HG03521 (cell line): ENCODE results near the gene CTNND2.

Experiments used
- ATAC-seq: cut with Tn5 transposase; IDR thresholded peaks from one replicate; pipeline ENCODE4 v1.9.1; 2021; ENCODE audit warnings: mild to moderate bottlenecking, moderate library complexity; ENCODE audit not compliant: unreplicated experiment

Gene CTNND2

GRCh38 chr5:11222169-11222568 lies 682.1 kb downstream of the CTNND2 start:
- no peak for ATAC-seq

- no peak for ATAC-seq
Measured at GRCh38 chr5:11214864-11215644, 689.2 kb downstream of the CTNND2 start.

GRCh38 chr5:11212706-11213105 lies 691.5 kb downstream of the CTNND2 start:
- no peak for ATAC-seq

GRCh38 chr5:11197726-11198125 lies 706.5 kb downstream of the CTNND2 start:
- ATAC-seq: no peak

- ATAC-seq: no peak
Measured at GRCh38 chr5:11191673-11192072, 712.6 kb downstream of the CTNND2 start.

- peak; percentile 76 for ATAC-seq
Measured at GRCh38 chr5:11182441-11183080, 721.7 kb downstream of the CTNND2 start.

GRCh38 chr5:11181940-11182339 lies 722.3 kb downstream of the CTNND2 start:
- no peak for ATAC-seq

- ATAC-seq: no peak
Measured at GRCh38 chr5:11180890-11181289, 723.4 kb downstream of the CTNND2 start.

GRCh38 chr5:11177999-11178711 lies 726.1 kb downstream of the CTNND2 start:
- no peak for ATAC-seq

- ATAC-seq: no peak
Measured at GRCh38 chr5:11174591-11174990, 729.7 kb downstream of the CTNND2 start.

GRCh38 chr5:11172484-11172883 lies 731.8 kb downstream of the CTNND2 start:
- ATAC-seq: no peak

GRCh38 chr5:11171236-11171635 lies 733.0 kb downstream of the CTNND2 start:
- no peak for ATAC-seq

GRCh38 chr5:11166923-11167322 lies 737.3 kb downstream of the CTNND2 start:
- no peak for ATAC-seq

- ATAC-seq: no peak
Measured at GRCh38 chr5:11164531-11165294, 739.5 kb downstream of the CTNND2 start.

GRCh38 chr5:11157132-11157531 lies 747.1 kb downstream of the CTNND2 start:
- ATAC-seq: no peak

GRCh38 chr5:11153670-11154382 lies 750.4 kb downstream of the CTNND2 start:
- no peak for ATAC-seq

GRCh38 chr5:11152368-11152767 lies 751.9 kb downstream of the CTNND2 start:
- ATAC-seq: no peak

GRCh38 chr5:11150976-11151375 lies 753.3 kb downstream of the CTNND2 start:
- ATAC-seq: no peak

- ATAC-seq: no peak
Measured at GRCh38 chr5:11148810-11149539, 755.3 kb downstream of the CTNND2 start.

- ATAC-seq: no peak
Measured at GRCh38 chr5:11146171-11146570, 758.1 kb downstream of the CTNND2 start.
